SK-N-SH treated with all-trans-retinoic acid at 6 μM for 48 hours (cell line): Measurements from ENCODE around the gene PRKACG.
A peak's percentile ranks its signal among the peaks of the same experiment; 100 is the strongest.

Experiments used
- ATAC-seq: fragments of 200-7000 bp; cut with Tn5 transposase; 3 replicates; pipeline ENCODE4 v1.9.1; 2020; ENCODE audit warnings: mild to moderate bottlenecking, moderate library complexity
- ARNTL ChIP-seq: fragments of 450-650 bp; formaldehyde crosslinking; IDR thresholded peaks from 2 replicates; pipeline ENCODE4 v1.5.0; 2020; ENCODE audit warnings: low read depth, mild to moderate bottlenecking, moderate library complexity, borderline replicate concordance
- BACH2 ChIP-seq: fragments of 250-450 bp; sonication (Bioruptor Pico); IDR thresholded peaks from 2 replicates; pipeline ENCODE4 v1.9.0; 2021; ENCODE audit warnings: mild to moderate bottlenecking, borderline replicate concordance
- CREB5 ChIP-seq: fragments of 250-450 bp; sonication (Bioruptor Pico); IDR thresholded peaks from 2 replicates; pipeline ENCODE4 v1.5.1; 2020; ENCODE audit warnings: low read depth, mild to moderate bottlenecking, moderate library complexity
- CSDC2 ChIP-seq: fragments of 250-450 bp; sonication (Bioruptor Pico); IDR thresholded peaks from 2 replicates; pipeline ENCODE4 v1.5.0; 2020; ENCODE audit warnings: mild to moderate bottlenecking, moderate library complexity
- CSRNP3 ChIP-seq: fragments of 250-450 bp; sonication (Bioruptor Pico); IDR thresholded peaks from 2 replicates; pipeline ENCODE4 v1.5.1; 2021; ENCODE audit warnings: mild to moderate bottlenecking, moderate library complexity
- ESRRG ChIP-seq: fragments of 250-450 bp; sonication (Bioruptor Pico); IDR thresholded peaks from 2 replicates; pipeline ENCODE4 v1.6.1; 2021; ENCODE audit warnings: mild to moderate bottlenecking
- GLIS3 ChIP-seq: fragments of 250-450 bp; sonication (Bioruptor Pico); IDR thresholded peaks from 2 replicates; pipeline ENCODE4 v1.5.0; 2020; ENCODE audit warnings: mild to moderate bottlenecking, moderate library complexity
- ISL1 ChIP-seq: fragments of 250-450 bp; sonication (Bioruptor Pico); IDR thresholded peaks from 2 replicates; pipeline ENCODE4 v2.1.2; 2022; ENCODE audit warnings: mild to moderate bottlenecking, moderate library complexity
- OSR1 ChIP-seq: fragments of 250-450 bp; sonication (Bioruptor Pico); IDR thresholded peaks from 2 replicates; pipeline ENCODE4 v1.8.0; 2022; ENCODE audit warnings: moderate library complexity, mild to moderate bottlenecking, inconsistent platforms
- PATZ1 ChIP-seq: fragments of 250-450 bp; sonication (Bioruptor Pico); IDR thresholded peaks from 2 replicates; pipeline ENCODE4 v1.8.0; 2020; ENCODE audit warnings: mild to moderate bottlenecking, moderate library complexity, borderline replicate concordance
- POU6F1 ChIP-seq: fragments of 250-450 bp; sonication (Bioruptor Pico); IDR thresholded peaks from 2 replicates; pipeline ENCODE4 v1.8.0; 2021; ENCODE audit warnings: low read depth, mild to moderate bottlenecking, moderate library complexity, borderline replicate concordance
- PPARA ChIP-seq: fragments of 250-450 bp; sonication (Bioruptor Pico); IDR thresholded peaks from 2 replicates; pipeline ENCODE4 v1.5.0; 2020; ENCODE audit warnings: mild to moderate bottlenecking, borderline replicate concordance
- TCF4 ChIP-seq: fragments of 250-450 bp; sonication (Bioruptor Pico); IDR thresholded peaks from 2 replicates; pipeline ENCODE4 v1.8.0; 2021; ENCODE audit warnings: mild to moderate bottlenecking, moderate library complexity, borderline replicate concordance
- TOX ChIP-seq: fragments of 250-450 bp; sonication (Bioruptor Pico); IDR thresholded peaks from 2 replicates; pipeline ENCODE4 v1.8.0; 2021; ENCODE audit warnings: mild to moderate bottlenecking, moderate library complexity, borderline replicate concordance
- ZC3H10 ChIP-seq: fragments of 250-450 bp; sonication (Bioruptor Pico); IDR thresholded peaks from 2 replicates; pipeline ENCODE4 v1.5.1; 2021; ENCODE audit warnings: mild to moderate bottlenecking, moderate library complexity
- ZFP3 ChIP-seq: fragments of 250-450 bp; sonication (Bioruptor Pico); IDR thresholded peaks from 2 replicates; pipeline ENCODE4 v1.5.0; 2020; ENCODE audit warnings: mild to moderate bottlenecking, moderate library complexity
- ZFP30 ChIP-seq: fragments of 450-650 bp; formaldehyde crosslinking; IDR thresholded peaks from 2 replicates; pipeline ENCODE4 v1.5.0; 2022; ENCODE audit warnings: mild to moderate bottlenecking, moderate library complexity
- ZNF565 ChIP-seq: fragments of 450-650 bp; formaldehyde crosslinking; conservative IDR thresholded peaks from 2 replicates; pipeline ENCODE4 v1.5.0; 2020; ENCODE audit warnings: low read depth, mild to moderate bottlenecking, moderate library complexity
- ZNF70 ChIP-seq: fragments of 450-650 bp; formaldehyde crosslinking; IDR thresholded peaks from 2 replicates; pipeline ENCODE4 v1.5.0; 2020; ENCODE audit warnings: mild to moderate bottlenecking, moderate library complexity

PRKACG gene

GRCh38 chr9:68999393-69000105 is 14.4 kb downstream of the PRKACG start:
- TF ChIP-seq PPARA (no peak), ZNF565 (CRISPR knock-in tag) (no peak), CSRNP3 (CRISPR knock-in tag) (no peak), TOX (CRISPR knock-in tag) (no peak), ZFP3 (no peak), ZNF70 (CRISPR knock-in tag) (no peak), ISL1 (no peak), PATZ1 (CRISPR knock-in tag) (no peak), ZFP30 (CRISPR knock-in tag) (no peak), CREB5 (CRISPR knock-in tag) (no peak), TCF4 (CRISPR knock-in tag) (no peak), ESRRG (no peak)
- TF ChIP-seq, all 23 proteins: peak for 0

GRCh38 chr9:68998812-68999211 is 15.1 kb downstream of the PRKACG start:
- no peak for ATAC-seq
- TF ChIP-seq TOX (CRISPR knock-in tag) (no peak), PPARA (no peak)
- TF ChIP-seq, all 23 proteins: peak for 0

More at GRCh38 chr9:68999393-69000105, 14.4 kb downstream of the PRKACG start:
- peak; percentile 92 for ATAC-seq

- no peak for ATAC-seq
- TF ChIP-seq CREB5 (CRISPR knock-in tag): no peak
- no peak for TF ChIP-seq CSRNP3 (CRISPR knock-in tag)
- TF ChIP-seq BACH2 (CRISPR knock-in tag): no peak
- TF ChIP-seq TCF4 (CRISPR knock-in tag): no peak
- no peak for TF ChIP-seq GLIS3 (CRISPR knock-in tag)
- TF ChIP-seq, all 23 proteins: peak for 0
Measured at GRCh38 chr9:68998385-68998784, 15.5 kb downstream of the PRKACG start.

GRCh38 chr9:68997666-68998065 is 16.2 kb downstream of the PRKACG start:
- ATAC-seq: no peak
- TF ChIP-seq BACH2 (CRISPR knock-in tag) (no peak), ZC3H10 (CRISPR knock-in tag) (no peak), ZNF565 (CRISPR knock-in tag) (no peak), ESRRG (no peak)

- no peak for ATAC-seq
- TF ChIP-seq ZC3H10 (CRISPR knock-in tag) (no peak), ARNTL (CRISPR knock-in tag) (no peak), CSDC2 (CRISPR knock-in tag) (no peak), CSRNP3 (CRISPR knock-in tag) (no peak), OSR1 (CRISPR knock-in tag) (no peak), CREB5 (CRISPR knock-in tag) (no peak), PPARA (no peak), POU6F1 (CRISPR knock-in tag) (no peak)
Measured at GRCh38 chr9:68996462-68996861, 17.5 kb downstream of the PRKACG start.
